Heart left ventricle (tissue), 16 donors: Measurements from ENCODE around the gene GZF1. TPM values are rescaled to one million over a fixed set of nuclear protein-coding genes. Genes with fewer than 3 reads are reported as not detected.

ENCODE experiments used
- ATAC-seq, 4 donors: fragments of 200-7000 bp; cut with Tn5 transposase; one replicate each; pipeline ENCODE4 v1.9.1; 2020 to 2022; ENCODE audit warnings: moderate library complexity in 4 of 4, mild to moderate bottlenecking in 3 of 4, moderate number of reproducible peaks in 1 of 4
- DNase-seq, 5 donors: peaks; one replicate each; pipeline ENCODE4 v3.0.0-alpha.2; 2020
- H3K27ac ChIP-seq, 12 donors: fragments of 200-600 bp; sonication (generic) in 4 of 12; one replicate each; pipeline versions ENCODE4 v1.5.0 to v1.8.0; 2016 to 2022; ENCODE audit warnings: mild to moderate bottlenecking in 2 of 12
- H3K27me3 ChIP-seq, 9 donors: fragments of 200-600 bp; sonication (generic) in 2 of 9; one replicate each; pipeline versions ENCODE4 v1.5.1 to v1.8.0; 2016 to 2022; ENCODE audit warnings: mild to moderate bottlenecking in 3 of 9
- H3K36me3 ChIP-seq, 9 donors: fragments of 200-600 bp; sonication (generic) in 2 of 9; one replicate each; pipeline versions ENCODE4 v1.5.0 to v1.8.0; 2018 to 2022; ENCODE audit warnings: mild to moderate bottlenecking in 2 of 9
- H3K4me1 ChIP-seq, 12 donors: fragments of 200-600 bp; sonication (generic) in 4 of 12; one replicate each; pipeline versions ENCODE4 v1.5.0 to v1.8.0; 2016 to 2022; ENCODE audit warnings: mild to moderate bottlenecking in 3 of 12
- H3K4me3 ChIP-seq, 12 donors: fragments of 200-600 bp; sonication (generic) in 4 of 12; one replicate each; pipeline versions ENCODE4 v1.5.0 to v1.8.0; 2017 to 2022; ENCODE audit warnings: mild to moderate bottlenecking in 9 of 12, moderate library complexity in 4 of 12
- H3K9me3 ChIP-seq, 12 donors: fragments of 200-600 bp; sonication (generic) in 4 of 12; one replicate each; pipeline versions ENCODE4 v1.5.0 to v1.8.0; 2016 to 2022; ENCODE audit warnings: mild to moderate bottlenecking in 1 of 12
- POLR2A ChIP-seq, 2 donors: fragments of 450-650 bp; IDR thresholded peaks; one replicate each; pipeline ENCODE4 v1.6.1; 2017; ENCODE audit warnings: antibody characterized with exemption in 2 of 2, mild to moderate bottlenecking in 2 of 2, moderate library complexity in 2 of 2
- WGBS, 4 donors: extraction: QIAGEN DNeasy Blood & Tissue Kit in 2 of 4; methylation state at CpG; one replicate each; pipeline versions ENCODE4 v1.1.5 to v1.1.7; 2013 to 2018; 5-methylcytosine and 5-hydroxymethylcytosine counted together
- intact Hi-C, 10 donors: fragments of 100-400 bp; cut with DNase I; formaldehyde crosslinking; loops; one replicate each; pipeline versions ENCODE4 v1.11.1 to v1.14.2; 2022
- polyA plus RNA-seq, 2 donors: library from polyadenylated mRNA; stranded (reverse); fragments of 200-250 nt; gene quantifications; one replicate each; pipeline ENCODE4 v1.2.3, GENCODE V29; 2013
- total RNA-seq, 9 donors: library from RNA; depleted of rRNA in 2 of 9; stranded (reverse); fragments of >200 nt in 2 of 9; fragmentation: NEBNext Ultra II Directional in 3 of 9; extraction: Animal tissue kit (Norgen Biotek cat#: 25700) in 3 of 9; gene quantifications; one replicate each; pipeline versions ENCODE4 v1.1.0 to v1.2.4, GENCODE V29; 2016 to 2023
- TF ChIP-seq, protein P1 (sequence below), 12 donors: fragments of 200-600 bp; sonication (generic) in 4 of 12; IDR thresholded peaks; one replicate each; pipeline versions ENCODE4 v1.5.0 to v1.8.0; 2018 to 2022; ENCODE audit warnings: antibody characterized with exemption in 12 of 12, mild to moderate bottlenecking in 5 of 12
- donor health status: ischemic (EF 13 %, LVEDD 7.1; RV severe dilation, severe dysfunction).
- donor health status: healthy with polysubstance abuse.
- donor health status: DM: no; HTN: yes; CAD: no.
- donor health status: DM: no; HTN: no; CAD: no.
- donor health status: ischemic (EF 25% LVEDD 6.9; RV normal size, moderate dysfunction).
- donor health status: ischemic (EF 25% LVEDD 5.7; RV mildly dilated, moderate dysfunction).
- donor health status: healthy.
- donor health status: DM: yes; HTN: yes; CAD: no.
- donor health status: ischemic (EF 35%, LVEDD 5.7; RV mildly dilated, moderate dysfunction).
- donor health status: nonischemic (EF 11% LVEDD 7.7; RV severe dilation, severe dysfunction).
- donor health status: DM: yes; HTN: yes; CAD: no.
- donor health status: PGD.
- donor health status: ischemic (EF 29% LVEDD 5.4; RV normal size, mild dysfunction).
- donor health status: nonischemic (EF 23%, LVEDD 6.1; RV moderate dilation, normal function).

GZF1 gene
- total and polyA plus RNA-seq, 11 donors, result 8.6 to 34.6 (median 24.5) TPM

DNA sequence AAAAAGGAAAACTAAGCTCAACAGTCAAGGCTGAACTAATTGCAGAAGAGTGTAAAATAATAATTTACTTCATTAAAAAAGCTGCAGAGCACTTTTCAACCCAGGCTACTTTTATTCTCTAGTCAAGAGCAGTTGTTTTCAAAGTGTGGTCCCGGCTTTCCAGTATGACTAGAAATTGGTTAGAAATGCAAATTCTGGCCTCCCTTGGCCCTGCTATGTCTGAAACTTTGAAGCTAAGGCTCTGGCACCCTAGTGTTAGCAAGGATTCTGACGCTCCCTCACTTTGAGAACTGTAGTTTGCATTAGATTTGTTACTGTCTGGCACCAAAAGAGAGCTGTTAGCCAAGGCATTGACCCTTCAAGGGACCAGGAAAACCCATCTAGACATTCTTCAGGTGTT lies 20.9 kb upstream of the GZF1 start:
- no peak overlapping the region for H3K27ac ChIP-seq
- intact Hi-C loops, result loop anchor here (2.0 to 10.0 kb wide), 18 partner anchors 94 to 1006 kb away; partner anchors contain the start of genes CST9 (in 1 of the 10) and THBD (in 1 of the 10)
- no peak overlapping the region for H3K4me3 ChIP-seq
- no peaks in the 10 kb centered on the region for H3K9me3 ChIP-seq
- peaks cover 0 to 5% (median 1%) of the 10 kb centered on the region in 12 donors for H3K4me1 ChIP-seq
- TF ChIP-seq POLR2A (IDR thresholded peaks at IDR 0.05), result no peak
- TF ChIP-seq, protein P1, sequence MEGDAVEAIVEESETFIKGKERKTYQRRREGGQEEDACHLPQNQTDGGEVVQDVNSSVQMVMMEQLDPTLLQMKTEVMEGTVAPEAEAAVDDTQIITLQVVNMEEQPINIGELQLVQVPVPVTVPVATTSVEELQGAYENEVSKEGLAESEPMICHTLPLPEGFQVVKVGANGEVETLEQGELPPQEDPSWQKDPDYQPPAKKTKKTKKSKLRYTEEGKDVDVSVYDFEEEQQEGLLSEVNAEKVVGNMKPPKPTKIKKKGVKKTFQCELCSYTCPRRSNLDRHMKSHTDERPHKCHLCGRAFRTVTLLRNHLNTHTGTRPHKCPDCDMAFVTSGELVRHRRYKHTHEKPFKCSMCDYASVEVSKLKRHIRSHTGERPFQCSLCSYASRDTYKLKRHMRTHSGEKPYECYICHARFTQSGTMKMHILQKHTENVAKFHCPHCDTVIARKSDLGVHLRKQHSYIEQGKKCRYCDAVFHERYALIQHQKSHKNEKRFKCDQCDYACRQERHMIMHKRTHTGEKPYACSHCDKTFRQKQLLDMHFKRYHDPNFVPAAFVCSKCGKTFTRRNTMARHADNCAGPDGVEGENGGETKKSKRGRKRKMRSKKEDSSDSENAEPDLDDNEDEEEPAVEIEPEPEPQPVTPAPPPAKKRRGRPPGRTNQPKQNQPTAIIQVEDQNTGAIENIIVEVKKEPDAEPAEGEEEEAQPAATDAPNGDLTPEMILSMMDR (IDR thresholded peaks at IDR 0.05), result no peak
- DNase-seq (no peak), ATAC-seq (no peak)
- H3K36me3 ChIP-seq, result no peaks in the 10 kb centered on the region
- WGBS, 4 donors, result 67 to 85% (median 76%) methylated on average over 2 of the region's 2 CpGs
- no peaks in the 10 kb centered on the region for H3K27me3 ChIP-seq

DNA sequence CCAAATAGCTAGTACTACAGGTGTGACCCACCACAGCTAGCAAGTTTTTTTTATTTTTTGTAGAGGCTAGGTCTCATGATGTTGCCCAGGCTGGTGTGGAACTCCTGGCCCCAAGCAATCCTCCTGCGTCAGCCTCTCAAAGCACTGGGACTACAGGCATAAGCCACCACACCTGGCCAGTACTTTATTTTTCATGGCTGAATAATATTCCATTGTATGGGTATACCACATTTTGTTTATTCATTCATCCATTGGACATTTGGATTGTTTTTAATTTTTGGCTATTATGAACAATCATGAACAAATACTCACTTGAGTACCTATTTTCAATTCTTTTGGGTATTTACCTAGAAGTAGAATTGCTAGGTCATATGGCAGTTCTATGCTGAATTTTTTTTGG lies 18.4 kb upstream of the GZF1 start:
- DNase-seq (no peak), ATAC-seq (no peak)
- Histone ChIP-seq H3K4me1 (peaks cover 0 to 5% (median 0%) of the 10 kb centered on the region in 12 donors), H3K9me3 (no peaks in the 10 kb centered on the region), H3K4me3 (no peak overlapping the region), H3K27ac (no peak overlapping the region), H3K27me3 (no peaks in the 10 kb centered on the region), H3K36me3 (no peaks in the 10 kb centered on the region)
- intact Hi-C loops, result loop anchor here (2.0 to 10.0 kb wide), 17 partner anchors 96 to 1009 kb away; partner anchors contain the start of genes CST9 (in 1 of the 10) and THBD (in 1 of the 10)
- no peak for TF ChIP-seq POLR2A (IDR thresholded peaks at IDR 0.05)
- TF ChIP-seq, protein P1 (IDR thresholded peaks at IDR 0.05), result no peak
- WGBS, 4 donors, result 100% methylated on average over 1 of the region's 1 CpG

DNA sequence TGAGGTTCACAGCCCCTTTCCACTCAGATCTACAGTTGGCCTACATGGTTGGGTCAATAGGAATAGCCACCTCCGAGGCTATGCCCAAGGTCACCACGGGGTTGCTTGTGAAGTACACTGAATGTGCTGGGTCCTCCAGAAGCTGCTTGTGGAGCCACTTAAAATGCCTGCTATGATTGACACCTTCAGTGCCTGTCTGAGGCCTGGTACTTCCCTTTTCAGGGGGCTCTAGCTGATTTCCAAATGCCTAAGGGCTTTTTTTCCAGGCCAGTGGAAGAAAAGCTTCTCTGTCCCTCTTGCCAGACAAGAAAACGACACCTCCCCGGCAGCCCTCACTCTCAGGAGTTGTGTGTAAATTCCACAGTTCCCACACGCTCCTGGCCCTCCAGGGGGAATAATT lies 17.6 kb upstream of the GZF1 start:
- Histone ChIP-seq H3K4me3 (no peak overlapping the region), H3K36me3 (no peaks in the 10 kb centered on the region), H3K27me3 (no peaks in the 10 kb centered on the region), H3K4me1 (peaks cover 0 to 10% (median 4%) of the 10 kb centered on the region in 12 donors), H3K9me3 (no peaks in the 10 kb centered on the region), H3K27ac (no peak overlapping the region)
- ATAC-seq, result no peak
- 58 to 81% (median 67%) methylated on average over 3 to 5 of the region's 5 CpGs for WGBS, 4 donors
- DNase-seq, result no peak
- intact Hi-C loops, result loop anchor here (2.0 to 10.0 kb wide), 18 partner anchors 97 to 1010 kb away; partner anchors contain the start of genes CST9 (in 1 of the 10) and THBD (in 1 of the 10)
- TF ChIP-seq, protein P1 (IDR thresholded peaks at IDR 0.05), result no peak
- TF ChIP-seq POLR2A (IDR thresholded peaks at IDR 0.05), result no peak

DNA sequence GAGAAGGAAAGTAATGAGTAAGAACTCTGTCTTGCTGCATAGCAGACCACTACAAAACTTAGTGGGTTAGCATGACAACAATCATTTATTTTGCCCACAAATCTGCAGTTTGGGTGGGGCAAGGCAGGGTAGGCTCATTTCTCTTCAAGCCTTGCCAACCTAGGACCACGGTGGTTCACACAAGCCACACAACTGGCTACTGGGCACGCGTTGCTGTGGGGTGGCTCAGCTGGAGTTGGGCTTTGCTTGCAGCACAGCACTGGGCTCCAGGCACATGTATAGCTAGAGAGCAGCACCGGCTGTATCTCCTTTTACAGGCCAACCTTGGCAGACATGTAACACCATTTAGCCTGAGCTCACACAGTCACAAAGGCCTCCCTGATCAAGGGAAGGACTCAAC lies 16.0 kb upstream of the GZF1 start:
- DNase-seq (no peak), ATAC-seq (no peak)
- Histone ChIP-seq H3K27me3 (no peaks in the 10 kb centered on the region), H3K4me3 (no peak overlapping the region), H3K36me3 (no peaks in the 10 kb centered on the region), H3K9me3 (no peaks in the 10 kb centered on the region), H3K27ac (no peak overlapping the region), H3K4me1 (peaks cover 0 to 10% (median 7%) of the 10 kb centered on the region in 12 donors)
- WGBS, 4 donors, result 89 to 94% (median 92%) methylated on average over 2 to 4 of the region's 4 CpGs
- intact Hi-C loops, result loop anchor here in 9 of 10 donors (5.0 to 10.0 kb wide), 12 partner anchors 99 to 1011 kb away; partner anchors contain the start of genes CST9 (in 2 of the 9) and THBD (in 1 of the 9)
- TF ChIP-seq, protein P1 (IDR thresholded peaks at IDR 0.05), result no peak
- no peak for TF ChIP-seq POLR2A (IDR thresholded peaks at IDR 0.05)
